ENCODE data around the gene GPR3.

- TF ChIP-seq CTCF (IDR thresholded peaks at IDR 0.05) (no peak), POLR2A (IDR thresholded peaks at IDR 0.05) (no peak)
Measured at GRCh38 chr1:27392778-27393635, 585 bp downstream of the GPR3 start.

All from vagina (tissue), 2 donors.